HG03159 (cell line): ENCODE results near the gene A1CF.
"Not testable (repeated sequence)": the region's sequence is repeated elsewhere in the genome, so short reads cannot be mapped to it uniquely, and the experiment has no call there.

Experiments
- ATAC-seq: cut with Tn5 transposase; IDR thresholded peaks from one replicate; pipeline ENCODE4 v1.9.1; 2021; ENCODE audit warnings: mild to moderate bottlenecking, moderate library complexity; ENCODE audit not compliant: unreplicated experiment

The A1CF gene

GRCh38 chr10:50788951-50789945, 96.2 kb downstream of the A1CF start:
- ATAC-seq: no peak

GRCh38 chr10:50787962-50788361, 97.5 kb downstream of the A1CF start:
- ATAC-seq: not testable (repeated sequence)

- ATAC-seq: not testable (repeated sequence)
Observed at GRCh38 chr10:50782017-50782416, 103.4 kb downstream of the A1CF start.

DNA sequence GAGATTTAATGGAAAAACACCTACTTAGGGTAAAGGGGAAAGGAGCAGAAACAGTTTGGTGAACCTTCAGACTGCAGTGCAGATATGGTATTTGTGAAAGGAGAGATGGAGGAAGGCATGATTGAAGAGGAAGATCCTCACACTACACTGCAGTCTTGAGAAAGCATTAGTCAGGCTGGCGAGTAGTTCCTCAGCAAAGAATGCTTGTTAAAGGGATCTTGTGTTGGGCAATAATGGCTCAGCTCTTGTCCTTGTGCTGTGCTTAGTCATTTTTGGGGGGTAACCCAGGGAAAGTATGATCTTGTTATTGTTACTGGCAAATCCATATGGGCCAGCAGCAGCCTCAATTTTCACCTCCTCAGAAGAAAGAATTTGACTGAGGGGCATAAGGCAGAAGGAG, 105.4 kb downstream of the A1CF start:
- not testable (repeated sequence) for ATAC-seq

GRCh38 chr10:50774868-50775267, 110.6 kb downstream of the A1CF start:
- ATAC-seq: not testable (repeated sequence)

DNA sequence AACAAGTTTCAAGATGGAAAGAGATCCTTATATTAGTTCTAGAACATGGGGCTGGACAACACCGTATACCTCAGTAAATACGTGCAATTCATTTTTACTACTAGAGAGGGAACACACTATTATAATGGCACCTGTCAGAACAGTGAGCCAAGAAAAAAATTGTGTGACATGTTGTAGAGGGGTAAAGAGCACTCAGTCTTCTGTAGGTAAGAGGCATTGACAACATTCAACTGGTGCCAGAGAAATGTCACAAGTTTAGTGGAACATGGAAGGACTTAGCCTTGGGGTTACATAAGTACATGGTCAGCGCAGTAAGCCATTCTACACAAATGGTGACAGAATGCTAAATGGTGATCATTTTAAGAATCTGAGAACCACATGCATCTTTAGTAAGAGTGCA, 113.4 kb downstream of the A1CF start:
- not testable (repeated sequence) for ATAC-seq

- ATAC-seq: not testable (repeated sequence)
Observed at GRCh38 chr10:50766774-50767513, 118.5 kb downstream of the A1CF start.
